ENCODE measurements around the gene HSPB9.
"Not testable (repeated sequence)": the region's sequence is repeated elsewhere in the genome, so short reads cannot be mapped to it uniquely, and the experiment has no call there.

HSPB9 gene

GRCh38 chr17:42143138-42143537, 20.5 kb downstream of the HSPB9 start:
- DNase-seq (ENCODE audit: low spot score), result not testable (repeated sequence)

- DNase-seq (ENCODE audit: low spot score), result no peak
Measured at GRCh38 chr17:42146911-42147607, 24.5 kb downstream of the HSPB9 start.

- DNase-seq (ENCODE audit: low spot score), result no peak
Measured at GRCh38 chr17:42153919-42154742, 31.5 kb downstream of the HSPB9 start.

- DNase-seq (ENCODE audit: low spot score), result no peak
Measured at GRCh38 chr17:42155614-42156045, 33.0 kb downstream of the HSPB9 start.

- no peak for DNase-seq (ENCODE audit: low spot score)
Measured at GRCh38 chr17:42159796-42160530, 37.4 kb downstream of the HSPB9 start.

- DNase-seq (ENCODE audit: low spot score), result no peak
Measured at GRCh38 chr17:42160531-42160910, 37.9 kb downstream of the HSPB9 start.

GRCh38 chr17:42163113-42163512, 40.5 kb downstream of the HSPB9 start:
- no peak for DNase-seq (ENCODE audit: low spot score)

- DNase-seq (ENCODE audit: low spot score), result no peak
Measured at GRCh38 chr17:42163696-42164407, 41.2 kb downstream of the HSPB9 start.

GRCh38 chr17:42165751-42166150, 43.1 kb downstream of the HSPB9 start:
- no peak for DNase-seq (ENCODE audit: low spot score)

- no peak for DNase-seq (ENCODE audit: low spot score)
Measured at GRCh38 chr17:42166196-42166763, 43.7 kb downstream of the HSPB9 start.

- DNase-seq (ENCODE audit: low spot score), result no peak
Measured at GRCh38 chr17:42167807-42168206, 45.2 kb downstream of the HSPB9 start.

- DNase-seq (ENCODE audit: low spot score), result no peak
Measured at GRCh38 chr17:42169351-42169750, 46.7 kb downstream of the HSPB9 start.

- DNase-seq (ENCODE audit: low spot score), result no peak
Measured at GRCh38 chr17:42171831-42172230, 49.2 kb downstream of the HSPB9 start.

Data from pons (tissue), 1 donor.